Heart left ventricle (tissue), 13 donors: ENCODE measurements around the gene ZNF423.

ENCODE experiments used
- CTCF ChIP-seq, 12 donors: fragments of 200-600 bp; sonication (generic) in 4 of 12; IDR thresholded peaks; one replicate each; pipeline versions ENCODE4 v1.5.0 to v1.8.0; 2018 to 2022; ENCODE audit warnings: antibody characterized with exemption in 12 of 12, mild to moderate bottlenecking in 5 of 12
- POLR2A ChIP-seq, 2 donors: fragments of 450-650 bp; IDR thresholded peaks; one replicate each; pipeline ENCODE4 v1.6.1; 2017; ENCODE audit warnings: antibody characterized with exemption in 2 of 2, mild to moderate bottlenecking in 2 of 2, moderate library complexity in 2 of 2
- donor health status: ischemic (EF 13 %, LVEDD 7.1; RV severe dilation, severe dysfunction).
- donor health status: DM: no; HTN: yes; CAD: no.
- donor health status: DM: no; HTN: no; CAD: no.
- donor health status: ischemic (EF 25% LVEDD 6.9; RV normal size, moderate dysfunction).
- donor health status: ischemic (EF 25% LVEDD 5.7; RV mildly dilated, moderate dysfunction).
- donor health status: ischemic (EF 35%, LVEDD 5.7; RV mildly dilated, moderate dysfunction).
- donor health status: nonischemic (EF 11% LVEDD 7.7; RV severe dilation, severe dysfunction).
- donor health status: DM: yes; HTN: yes; CAD: no.
- donor health status: PGD.
- donor health status: ischemic (EF 29% LVEDD 5.4; RV normal size, mild dysfunction).
- donor health status: nonischemic (EF 23%, LVEDD 6.1; RV moderate dilation, normal function).

GRCh38 chr16:49809561-49809960, 46.4 kb downstream of the ZNF423 start:
- TF ChIP-seq CTCF (IDR thresholded peaks at IDR 0.05) (no peak), POLR2A (IDR thresholded peaks at IDR 0.05) (no peak)
